Central memory CD8-positive, alpha-beta T cell (primary cell): Measurements from ENCODE around the gene TSHZ2.
"Not testable (repeated sequence)": the region's sequence is repeated elsewhere in the genome, so short reads cannot be mapped to it uniquely, and the experiment has no call there.

Experiments
- ATAC-seq: fragments of 150-1000 bp; cut with Tn5 transposase; replicated peaks from 2 replicates; pipeline ENCODE4 v1.10.0; 2022; ENCODE audit warnings: mild to moderate bottlenecking, moderate FRiP score, moderate number of reproducible peaks; ENCODE audit not compliant: poor library complexity, severe bottlenecking; ENCODE audit errors: extremely low read depth
- DNase-seq, 2 donors: peaks; one replicate each; pipeline ENCODE4 v3.0.0; 2021; ENCODE audit warnings: low spot score in 2 of 2
- H3K27ac Mint-ChIP-seq: one replicate; pipeline ENCODE4 v1.8.0; 2022; ENCODE audit warnings: low read depth, mild to moderate bottlenecking, moderate library complexity, mixed read lengths
- H3K27me3 Mint-ChIP-seq: one replicate; pipeline ENCODE4 v1.8.0; 2022; ENCODE audit warnings: mixed read lengths
- H3K36me3 Mint-ChIP-seq: one replicate; pipeline ENCODE4 v1.8.0; 2022; ENCODE audit warnings: mild to moderate bottlenecking, moderate library complexity, mixed read lengths; ENCODE audit not compliant: insufficient read depth
- H3K4me1 Mint-ChIP-seq: one replicate; pipeline ENCODE4 v1.8.0; 2022; ENCODE audit warnings: mixed read lengths
- H3K4me3 Mint-ChIP-seq: one replicate; pipeline ENCODE4 v1.8.0; 2022; ENCODE audit warnings: mild to moderate bottlenecking, moderate library complexity, mixed read lengths
- H3K9me3 Mint-ChIP-seq: one replicate; pipeline ENCODE4 v1.8.0; 2022; ENCODE audit warnings: mixed read lengths

TSHZ2 gene

DNA sequence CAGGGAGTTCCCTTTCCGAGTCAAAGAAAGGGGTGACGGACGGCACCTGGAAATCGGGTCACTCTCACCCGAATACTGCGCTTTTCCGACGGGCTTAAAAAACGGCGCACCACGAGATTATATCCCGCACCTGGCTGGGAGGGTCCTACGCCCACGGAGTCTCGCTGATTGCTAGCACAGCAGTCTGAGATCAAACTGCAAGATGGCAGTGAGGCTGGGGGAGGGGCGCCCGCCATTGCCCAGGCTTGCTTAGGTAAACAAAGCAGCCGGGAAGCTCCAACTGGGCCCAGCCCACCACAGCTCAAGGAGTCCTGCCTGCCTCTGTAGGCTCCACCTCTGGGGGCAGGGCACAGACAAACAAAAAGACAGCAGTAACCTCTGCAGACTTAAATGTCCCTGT lies 500.7 kb downstream of the TSHZ2 start:
- not testable (repeated sequence) for H3K4me1 Mint-ChIP-seq, H3K27ac Mint-ChIP-seq, DNase-seq, ATAC-seq, H3K36me3 Mint-ChIP-seq, H3K9me3 Mint-ChIP-seq, H3K4me3 Mint-ChIP-seq
- peaks cover 24% of the 10 kb centered on the region for H3K27me3 Mint-ChIP-seq

DNA sequence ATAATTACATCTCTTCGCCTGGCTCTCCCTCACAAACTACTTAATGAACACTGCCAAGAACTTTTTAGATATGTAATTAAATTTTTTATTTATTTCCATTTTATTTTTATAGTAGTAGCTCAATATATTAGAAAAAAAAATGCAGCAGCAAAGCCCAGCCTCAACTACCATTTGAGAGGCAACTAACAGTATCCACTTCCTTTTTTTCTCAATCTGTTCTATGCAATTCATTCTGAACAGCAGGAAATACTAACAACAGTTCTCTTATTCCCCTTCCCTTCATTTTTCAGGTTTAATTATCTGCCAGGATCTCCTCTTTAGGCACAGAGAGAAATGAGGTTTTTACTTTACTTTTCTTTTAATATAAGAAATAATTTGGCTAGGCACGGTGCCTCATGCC lies 508.8 kb downstream of the TSHZ2 start:
- ATAC-seq (no peak), DNase-seq (no peak)
- Mint-ChIP-seq H3K4me1 (no peaks in the 10 kb centered on the region), H3K27me3 (peaks cover 17% of the 10 kb centered on the region), H3K9me3 (no peaks in the 10 kb centered on the region), H3K27ac (no peak overlapping the region), H3K4me3 (no peak overlapping the region), H3K36me3 (no peaks in the 10 kb centered on the region)

DNA sequence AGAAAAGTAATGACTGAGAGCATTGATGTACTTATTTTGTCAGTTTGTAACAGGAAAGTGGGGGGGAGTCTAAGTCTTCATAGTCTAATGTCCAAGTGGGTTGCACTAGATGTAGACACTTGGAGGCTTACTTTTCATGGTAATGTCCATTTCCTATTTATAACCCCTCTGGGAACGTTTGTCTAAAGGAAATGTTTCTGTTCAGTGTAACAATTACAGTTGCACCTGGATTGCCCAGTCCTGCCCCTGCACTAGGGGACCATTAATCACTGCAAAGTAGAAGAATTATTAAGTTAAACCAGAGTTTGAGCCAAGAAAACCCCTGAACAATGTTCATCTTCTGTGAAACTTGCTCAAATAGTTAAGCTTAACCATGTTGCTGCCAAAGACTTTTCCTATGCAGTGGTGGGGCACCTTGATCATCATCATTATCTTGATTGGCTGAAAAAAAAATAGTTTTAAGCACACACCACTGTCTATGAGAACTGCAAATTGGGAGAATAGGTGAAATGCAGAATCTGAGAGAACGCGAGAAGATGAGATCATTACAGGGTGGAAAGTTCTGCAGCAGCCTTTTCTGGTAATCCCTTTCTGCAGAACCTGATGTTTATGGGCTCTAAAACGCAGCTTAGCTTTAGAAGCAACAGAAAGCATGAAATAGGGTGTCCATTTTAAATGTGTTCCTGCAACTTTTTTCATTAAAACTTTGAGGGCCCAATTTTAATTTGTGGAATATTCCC lies 515.5 kb downstream of the TSHZ2 start:
- Mint-ChIP-seq H3K4me3 (no peak overlapping the region), H3K9me3 (no peaks in the 10 kb centered on the region), H3K36me3 (no peaks in the 10 kb centered on the region), H3K27ac (no peak overlapping the region), H3K4me1 (no peaks in the 10 kb centered on the region), H3K27me3 (peaks cover 39% of the 10 kb centered on the region)
- ATAC-seq (no peak), DNase-seq (no peak)

DNA sequence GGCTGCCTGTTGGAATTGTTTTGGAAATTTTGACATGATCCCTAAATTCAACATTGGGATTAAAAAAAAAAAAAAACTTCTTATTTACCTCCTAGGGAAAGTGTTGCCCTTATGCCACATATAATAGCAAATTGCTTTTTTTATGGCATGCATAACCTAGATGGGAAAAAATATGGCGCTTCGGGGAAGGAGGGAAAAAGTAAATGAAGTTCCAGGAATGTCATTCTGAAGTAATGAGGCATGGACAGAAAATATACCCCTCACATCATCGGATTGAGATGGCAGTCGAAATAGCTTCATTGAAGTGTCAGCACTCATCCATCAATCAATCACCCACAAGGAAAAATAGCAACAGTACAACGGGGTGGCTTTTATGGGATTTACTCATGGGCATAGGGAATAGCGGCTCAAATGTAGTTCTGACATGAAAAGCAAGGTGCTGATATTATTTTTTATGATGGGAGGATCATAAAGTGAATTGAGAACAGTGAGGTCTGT lies 516.7 kb downstream of the TSHZ2 start:
- Mint-ChIP-seq H3K4me1 (no peaks in the 10 kb centered on the region), H3K36me3 (no peaks in the 10 kb centered on the region), H3K9me3 (no peaks in the 10 kb centered on the region), H3K27ac (no peak overlapping the region), H3K27me3 (peaks cover 43% of the 10 kb centered on the region), H3K4me3 (no peak overlapping the region)
- no peak for ATAC-seq
- no peak for DNase-seq

DNA sequence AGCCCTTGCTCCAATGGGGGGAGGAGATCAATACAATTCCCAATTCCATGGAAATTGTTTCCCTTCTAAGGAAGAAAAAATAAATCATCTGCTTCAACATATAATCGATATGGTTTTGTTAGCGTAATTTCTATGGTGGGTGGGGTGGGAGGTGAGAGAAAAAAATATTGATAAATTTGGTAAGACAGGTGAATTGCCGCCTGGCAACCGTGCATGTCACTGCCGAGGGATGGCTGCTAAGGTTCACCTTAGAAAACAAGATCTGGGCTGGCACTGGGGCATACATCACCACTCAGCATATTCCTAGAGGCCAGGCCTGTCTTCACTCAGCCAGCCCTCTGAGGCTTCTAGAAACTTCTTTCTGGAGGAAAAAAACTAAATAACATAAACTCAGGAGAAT lies 517.4 kb downstream of the TSHZ2 start:
- no peaks in the 10 kb centered on the region for H3K9me3 Mint-ChIP-seq
- H3K4me1 Mint-ChIP-seq, result no peaks in the 10 kb centered on the region
- no peaks in the 10 kb centered on the region for H3K36me3 Mint-ChIP-seq
- no peak overlapping the region for H3K4me3 Mint-ChIP-seq
- DNase-seq (no peak), ATAC-seq (no peak)
- peaks cover 40% of the 10 kb centered on the region for H3K27me3 Mint-ChIP-seq
- H3K27ac Mint-ChIP-seq, result no peak overlapping the region

DNA sequence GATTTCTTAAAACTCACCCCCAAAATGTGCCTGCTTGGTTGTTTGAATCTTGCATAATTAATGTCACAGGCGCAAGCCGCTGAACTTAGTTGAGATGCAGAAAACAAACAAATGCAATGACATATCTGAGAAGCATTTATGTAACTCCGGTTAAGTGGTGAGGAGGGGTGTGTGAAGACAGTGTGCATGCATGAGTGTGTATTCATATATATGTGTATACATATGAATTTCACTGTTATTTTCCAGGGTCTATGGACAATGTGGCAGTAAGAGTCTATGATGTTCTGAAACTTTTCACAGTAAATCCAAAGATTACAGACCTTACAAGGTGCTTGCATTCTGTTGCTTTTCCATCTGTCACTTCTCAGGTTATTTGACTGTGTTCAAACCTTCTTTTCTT lies 518.5 kb downstream of the TSHZ2 start:
- Mint-ChIP-seq H3K27me3 (peaks cover 35% of the 10 kb centered on the region), H3K4me3 (no peak overlapping the region), H3K4me1 (no peaks in the 10 kb centered on the region), H3K36me3 (no peaks in the 10 kb centered on the region), H3K9me3 (no peaks in the 10 kb centered on the region), H3K27ac (no peak overlapping the region)
- ATAC-seq (no peak), DNase-seq (no peak)

DNA sequence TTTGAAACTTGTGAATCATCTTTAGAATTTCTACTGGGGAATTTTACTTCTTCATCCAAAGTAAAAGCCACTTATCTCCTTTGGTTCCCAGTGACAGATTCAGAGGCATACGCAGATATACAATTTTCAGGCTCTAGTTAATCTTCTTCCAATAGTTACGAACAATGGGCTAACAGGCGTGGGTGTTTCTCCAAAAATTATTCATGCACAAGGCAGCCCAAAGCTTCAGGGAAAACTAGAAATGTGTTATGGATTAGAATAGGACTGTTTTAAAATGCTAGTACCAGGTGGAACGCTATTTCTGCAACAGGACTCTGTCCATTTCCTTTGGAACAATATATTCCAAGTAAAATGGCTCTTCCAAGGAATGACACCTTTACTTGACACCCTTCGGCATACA lies 519.3 kb downstream of the TSHZ2 start:
- DNase-seq (no peak), ATAC-seq (no peak)
- Mint-ChIP-seq H3K27me3 (peaks cover 43% of the 10 kb centered on the region), H3K9me3 (no peaks in the 10 kb centered on the region), H3K4me3 (no peak overlapping the region), H3K36me3 (no peaks in the 10 kb centered on the region), H3K4me1 (no peaks in the 10 kb centered on the region), H3K27ac (no peak overlapping the region)

DNA sequence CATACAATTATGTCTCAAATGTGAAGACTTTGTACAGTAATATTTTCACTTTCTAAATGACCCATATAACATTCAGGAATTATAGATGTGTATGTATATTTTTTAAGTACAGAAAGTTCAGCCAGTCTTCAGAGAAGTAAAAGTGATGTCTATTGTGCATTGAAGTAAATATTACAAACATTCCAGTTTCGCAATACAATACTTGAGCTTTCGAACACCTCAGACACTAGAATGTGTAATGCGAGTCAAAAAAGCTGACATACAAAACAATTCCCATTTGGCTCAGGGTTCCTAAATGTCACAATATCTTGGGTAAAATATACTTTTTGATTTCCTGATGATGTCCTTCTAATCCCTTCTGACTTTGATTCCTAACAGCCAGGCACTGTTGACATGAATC lies 520.1 kb downstream of the TSHZ2 start:
- no peaks in the 10 kb centered on the region for H3K36me3 Mint-ChIP-seq
- no peak overlapping the region for H3K4me3 Mint-ChIP-seq
- H3K27ac Mint-ChIP-seq, result no peak overlapping the region
- no peaks in the 10 kb centered on the region for H3K9me3 Mint-ChIP-seq
- ATAC-seq (no peak), DNase-seq (no peak)
- no peaks in the 10 kb centered on the region for H3K4me1 Mint-ChIP-seq
- peaks cover 45% of the 10 kb centered on the region for H3K27me3 Mint-ChIP-seq

DNA sequence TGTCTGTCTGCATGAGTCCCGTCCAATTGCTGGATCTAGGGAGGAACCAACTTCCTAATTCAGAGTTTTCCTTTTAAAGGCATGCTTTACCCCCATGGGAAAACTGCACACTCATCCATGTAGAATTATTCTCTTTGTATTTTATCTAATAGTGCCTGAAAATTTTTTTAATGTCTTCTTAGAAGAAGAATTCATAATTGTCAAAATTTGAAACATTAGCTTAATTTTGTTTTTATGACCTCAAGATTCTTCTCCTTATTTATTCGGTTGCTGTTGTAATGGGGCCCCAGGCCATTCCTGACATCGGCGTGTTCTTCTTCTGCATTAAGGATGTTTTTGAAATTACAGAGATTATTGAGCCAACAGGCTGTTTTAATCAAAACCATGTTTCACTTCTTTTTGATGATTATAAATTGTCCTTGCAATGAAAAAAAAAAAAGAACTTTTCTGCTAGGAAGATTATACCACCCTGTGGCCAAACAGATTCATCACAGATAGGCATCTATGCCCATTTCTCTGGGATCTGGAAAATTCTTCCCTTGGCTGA lies 521.2 kb downstream of the TSHZ2 start:
- Mint-ChIP-seq H3K27ac (no peak overlapping the region), H3K4me3 (no peak overlapping the region), H3K9me3 (no peaks in the 10 kb centered on the region), H3K27me3 (peaks cover 50% of the 10 kb centered on the region), H3K36me3 (no peaks in the 10 kb centered on the region), H3K4me1 (no peaks in the 10 kb centered on the region)
- no peak for ATAC-seq
- DNase-seq, result no peak

DNA sequence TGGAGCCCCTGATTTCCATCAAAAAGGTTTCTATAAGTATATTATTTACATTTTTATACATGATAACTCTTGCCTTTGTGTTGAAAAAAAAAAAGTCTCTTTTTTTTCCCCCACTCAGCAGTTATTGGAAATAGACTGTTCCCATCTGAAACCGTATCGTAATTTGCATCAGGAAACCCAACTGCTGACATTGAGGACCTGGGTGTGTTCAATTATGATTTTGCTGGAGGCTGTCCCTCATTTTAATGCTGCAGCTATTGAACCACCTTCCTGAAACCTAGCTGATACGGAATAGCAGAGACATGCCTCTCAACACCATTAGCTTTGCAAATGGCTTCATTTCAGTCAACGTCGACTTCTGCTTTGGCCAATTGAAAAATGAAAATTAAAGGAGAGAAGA lies 522.6 kb downstream of the TSHZ2 start:
- Mint-ChIP-seq H3K36me3 (no peaks in the 10 kb centered on the region), H3K9me3 (no peaks in the 10 kb centered on the region), H3K27me3 (peaks cover 54% of the 10 kb centered on the region), H3K4me1 (no peaks in the 10 kb centered on the region), H3K27ac (no peak overlapping the region), H3K4me3 (no peak overlapping the region)
- DNase-seq, result no peak
- no peak for ATAC-seq

DNA sequence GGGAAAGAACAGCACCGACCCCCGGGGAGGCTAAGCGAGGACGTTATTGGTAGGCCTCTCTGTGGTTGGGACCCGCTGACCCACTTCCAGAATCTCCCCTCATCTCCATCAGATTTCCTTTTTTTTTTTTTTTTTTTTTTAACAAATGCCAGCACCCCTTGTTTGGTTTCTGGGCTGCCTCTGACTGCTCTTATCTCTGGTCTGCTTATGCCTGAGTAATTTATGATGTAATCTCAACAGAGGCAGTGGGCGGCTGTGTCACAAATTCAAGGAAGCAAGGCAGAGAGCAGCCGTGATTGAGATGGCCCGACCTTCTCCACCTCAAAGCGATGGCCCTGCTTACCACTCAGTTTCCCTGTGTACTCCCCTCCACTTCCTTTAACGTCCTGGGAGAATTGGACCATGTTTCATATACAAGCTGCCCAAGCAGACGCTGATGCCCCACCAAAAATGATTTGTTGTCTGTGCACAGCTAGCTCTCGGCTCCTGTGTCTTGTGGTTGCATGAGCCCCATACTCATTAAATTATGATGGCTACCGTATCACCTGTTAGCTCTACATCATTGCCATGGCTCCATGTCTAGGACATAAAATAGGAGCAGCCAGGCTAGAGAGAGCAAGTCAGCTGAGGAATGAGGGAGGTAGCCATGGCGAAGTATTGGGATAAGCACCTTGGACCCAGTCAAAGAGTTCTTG lies 523.4 kb downstream of the TSHZ2 start:
- DNase-seq, result no peak
- Mint-ChIP-seq H3K27me3 (peaks cover 54% of the 10 kb centered on the region), H3K9me3 (no peaks in the 10 kb centered on the region), H3K4me3 (no peak overlapping the region), H3K36me3 (no peaks in the 10 kb centered on the region), H3K27ac (no peak overlapping the region), H3K4me1 (no peaks in the 10 kb centered on the region)
- ATAC-seq, result no peak

DNA sequence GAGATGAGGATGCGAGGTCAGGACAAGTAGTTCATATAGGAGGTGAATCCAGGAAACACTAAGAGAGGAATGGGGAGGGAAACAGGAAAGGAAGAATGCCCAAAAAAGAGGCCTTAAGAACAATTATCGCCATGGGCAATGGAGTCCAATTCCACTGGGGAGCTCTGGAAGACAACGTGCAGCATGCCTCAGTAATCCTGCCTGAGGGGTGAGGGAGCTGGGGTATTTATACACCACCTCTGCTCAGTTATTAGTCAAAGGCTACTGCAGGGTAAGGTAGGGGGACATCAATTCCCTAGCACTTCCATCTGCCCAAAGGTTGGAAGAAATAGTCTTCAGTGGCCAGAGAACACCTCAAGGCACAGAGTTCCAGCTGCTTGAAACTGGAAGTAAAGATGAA lies 525.1 kb downstream of the TSHZ2 start:
- ATAC-seq (no peak), DNase-seq (no peak)
- Mint-ChIP-seq H3K27me3 (peaks cover 47% of the 10 kb centered on the region), H3K9me3 (no peaks in the 10 kb centered on the region), H3K4me1 (no peaks in the 10 kb centered on the region), H3K36me3 (no peaks in the 10 kb centered on the region), H3K27ac (no peak overlapping the region), H3K4me3 (no peak overlapping the region)

DNA sequence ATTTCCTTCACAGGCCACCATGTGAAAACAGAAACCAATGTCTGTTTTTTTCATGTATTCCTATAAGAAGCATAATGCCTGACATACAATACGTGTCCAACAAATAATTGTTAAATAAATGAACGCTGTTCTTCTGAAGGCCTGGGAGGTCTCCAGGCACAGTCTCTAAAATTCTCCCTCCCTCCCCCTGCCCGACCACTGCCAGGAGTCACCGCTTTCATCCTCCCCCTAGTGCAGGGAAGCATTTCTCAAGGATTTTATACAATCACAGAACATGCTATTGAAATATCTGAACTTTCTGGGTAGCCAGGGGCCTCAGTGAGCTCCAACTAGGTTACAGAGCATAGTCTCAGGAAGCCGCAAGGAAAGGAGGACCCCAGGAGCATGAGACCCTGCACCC lies 526.2 kb downstream of the TSHZ2 start:
- no peak overlapping the region for H3K4me3 Mint-ChIP-seq
- no peaks in the 10 kb centered on the region for H3K4me1 Mint-ChIP-seq
- H3K9me3 Mint-ChIP-seq, result no peaks in the 10 kb centered on the region
- H3K36me3 Mint-ChIP-seq, result no peaks in the 10 kb centered on the region
- H3K27me3 Mint-ChIP-seq, result peaks cover 58% of the 10 kb centered on the region
- no peak overlapping the region for H3K27ac Mint-ChIP-seq
- ATAC-seq (no peak), DNase-seq (no peak)
